ENCODE measurements around the gene HSPD1.

- TF ChIP-seq, protein P1, sequence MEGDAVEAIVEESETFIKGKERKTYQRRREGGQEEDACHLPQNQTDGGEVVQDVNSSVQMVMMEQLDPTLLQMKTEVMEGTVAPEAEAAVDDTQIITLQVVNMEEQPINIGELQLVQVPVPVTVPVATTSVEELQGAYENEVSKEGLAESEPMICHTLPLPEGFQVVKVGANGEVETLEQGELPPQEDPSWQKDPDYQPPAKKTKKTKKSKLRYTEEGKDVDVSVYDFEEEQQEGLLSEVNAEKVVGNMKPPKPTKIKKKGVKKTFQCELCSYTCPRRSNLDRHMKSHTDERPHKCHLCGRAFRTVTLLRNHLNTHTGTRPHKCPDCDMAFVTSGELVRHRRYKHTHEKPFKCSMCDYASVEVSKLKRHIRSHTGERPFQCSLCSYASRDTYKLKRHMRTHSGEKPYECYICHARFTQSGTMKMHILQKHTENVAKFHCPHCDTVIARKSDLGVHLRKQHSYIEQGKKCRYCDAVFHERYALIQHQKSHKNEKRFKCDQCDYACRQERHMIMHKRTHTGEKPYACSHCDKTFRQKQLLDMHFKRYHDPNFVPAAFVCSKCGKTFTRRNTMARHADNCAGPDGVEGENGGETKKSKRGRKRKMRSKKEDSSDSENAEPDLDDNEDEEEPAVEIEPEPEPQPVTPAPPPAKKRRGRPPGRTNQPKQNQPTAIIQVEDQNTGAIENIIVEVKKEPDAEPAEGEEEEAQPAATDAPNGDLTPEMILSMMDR (IDR thresholded peaks at IDR 0.05) = no peak
- no peak for TF ChIP-seq POLR2AphosphoS5 (IDR thresholded peaks at IDR 0.05)
- TF ChIP-seq EP300 (IDR thresholded peaks at IDR 0.05) = no peak
- TF ChIP-seq POLR2A (IDR thresholded peaks at IDR 0.05) = no peak
Observed at GRCh38 chr2:197496695-197497094, 2.9 kb downstream of the HSPD1 start.
